Spleen (tissue), 7 donors: Measurements from ENCODE around the gene MDH2.
"Not testable (repeated sequence)": the region's sequence is repeated elsewhere in the genome, so short reads cannot be mapped to it uniquely, and the experiment has no call there.

Experiments
- POLR2A ChIP-seq, 3 donors: fragments of 450-650 bp; IDR thresholded peaks; one replicate each; pipeline ENCODE4 v1.5.1; 2017; ENCODE audit warnings: antibody characterized with exemption in 3 of 3, mild to moderate bottlenecking in 1 of 3
- TF ChIP-seq, protein P1 (sequence below), 11 experiments: fragments of 200-600 bp in 7 of 11; fragments of 450-650 bp in 4 of 11; sonication (generic) in 4 of 11; IDR thresholded peaks in 8 of 11; conservative IDR thresholded peaks in 3 of 11; 1 replicate in 7 of 11; 2 replicates in 4 of 11; pipeline versions ENCODE4 v1.4.0 to v1.8.0; 2016 to 2021; ENCODE audit warnings: antibody characterized with exemption in 11 of 11, inconsistent platforms in 4 of 11, mild to moderate bottlenecking in 1 of 11
- donor health status: DM: no; HTN: no; CAD: no; lungs with moderate emphysema.
- donor health status: DM: no; HTN: no; CAD: no.
- donor health status: DM: no; HTN: no; CAD: no.

- TF ChIP-seq, protein P1, sequence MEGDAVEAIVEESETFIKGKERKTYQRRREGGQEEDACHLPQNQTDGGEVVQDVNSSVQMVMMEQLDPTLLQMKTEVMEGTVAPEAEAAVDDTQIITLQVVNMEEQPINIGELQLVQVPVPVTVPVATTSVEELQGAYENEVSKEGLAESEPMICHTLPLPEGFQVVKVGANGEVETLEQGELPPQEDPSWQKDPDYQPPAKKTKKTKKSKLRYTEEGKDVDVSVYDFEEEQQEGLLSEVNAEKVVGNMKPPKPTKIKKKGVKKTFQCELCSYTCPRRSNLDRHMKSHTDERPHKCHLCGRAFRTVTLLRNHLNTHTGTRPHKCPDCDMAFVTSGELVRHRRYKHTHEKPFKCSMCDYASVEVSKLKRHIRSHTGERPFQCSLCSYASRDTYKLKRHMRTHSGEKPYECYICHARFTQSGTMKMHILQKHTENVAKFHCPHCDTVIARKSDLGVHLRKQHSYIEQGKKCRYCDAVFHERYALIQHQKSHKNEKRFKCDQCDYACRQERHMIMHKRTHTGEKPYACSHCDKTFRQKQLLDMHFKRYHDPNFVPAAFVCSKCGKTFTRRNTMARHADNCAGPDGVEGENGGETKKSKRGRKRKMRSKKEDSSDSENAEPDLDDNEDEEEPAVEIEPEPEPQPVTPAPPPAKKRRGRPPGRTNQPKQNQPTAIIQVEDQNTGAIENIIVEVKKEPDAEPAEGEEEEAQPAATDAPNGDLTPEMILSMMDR (IDR thresholded peaks at IDR 0.05 in 8 of 11, conservative IDR thresholded peaks at IDR 0.05 in 3 of 11), result not testable (repeated sequence)
- not testable (repeated sequence) for TF ChIP-seq POLR2A (IDR thresholded peaks at IDR 0.05)
These were observed 55.9 kb downstream of the MDH2 start for GRCh38 chr7:76103788-76104187.
